Prostate gland (tissue), 2 donors: ENCODE results near the gene CCL5.

ENCODE experiments used
- CTCF ChIP-seq, 4 experiments: fragments of 200-600 bp in 2 of 4; fragments of 450-650 bp in 2 of 4; sonication (generic) in 2 of 4; IDR thresholded peaks; 1 replicate in 3 of 4; 2 replicates in 1 of 4; pipeline ENCODE4 v1.5.1; 2016 to 2019; ENCODE audit warnings: antibody characterized with exemption in 4 of 4, mild to moderate bottlenecking in 2 of 4, moderate library complexity in 2 of 4
- POLR2AphosphoS5 ChIP-seq: sonication (generic); formaldehyde crosslinking; IDR thresholded peaks from one replicate; pipeline ENCODE4 v1.6.1; 2017; ENCODE audit warnings: antibody characterized with exemption

- no peak for TF ChIP-seq CTCF (IDR thresholded peaks at IDR 0.05)
- no peak for TF ChIP-seq POLR2AphosphoS5
These were observed 9.0 kb downstream of the CCL5 start for GRCh38 chr17:35870906-35871819.
